ENCODE results near the gene CISD1. TPM values are rescaled to one million over a fixed set of nuclear protein-coding genes. Genes with fewer than 3 reads are reported as not detected.

The CISD1 gene
- polyA plus RNA-seq, 3 donors = 5.4 to 29.4 (median 24.9) TPM

DNA sequence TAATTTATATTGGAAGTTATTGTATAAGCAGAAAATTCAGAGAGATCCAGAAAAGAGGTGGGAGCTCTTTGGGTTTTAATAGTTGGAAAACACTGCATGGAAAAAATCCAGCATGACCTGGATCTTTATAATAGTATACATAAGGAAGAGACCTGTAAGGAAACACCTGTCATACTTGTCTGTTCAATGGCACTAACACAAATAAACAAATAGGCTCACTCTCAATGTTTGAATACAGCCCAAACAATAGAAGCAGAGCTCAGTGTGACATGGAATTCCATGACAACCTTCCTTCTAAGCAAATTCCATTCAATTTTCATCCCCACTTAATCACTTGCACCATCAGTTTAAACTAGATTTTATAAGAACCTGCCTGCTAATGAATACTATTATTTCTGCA lies 31.7 kb downstream of the CISD1 start:
- no peak overlapping the region for H3K4me2 ChIP-seq (replicated peaks; ENCODE audit: extremely low read depth, low read length, poor library complexity, severe bottlenecking)
- peaks cover 3 to 10% (median 7%) of the 10 kb centered on the region in 3 donors for H3K27me3 Mint-ChIP-seq (ENCODE audit: low read depth in 3 of 3)

GRCh38 chr10:58302254-58302653 lies 33.3 kb downstream of the CISD1 start:
- H3K36me3 Mint-ChIP-seq = no peaks in the 10 kb centered on the region
- Histone ChIP-seq H3K4me1 (ENCODE audit: control insufficient read depth in 1 of 2, insufficient read depth in 2 of 2, low read length in 2 of 2) (peaks cover 0 to 4% of the 10 kb centered on the region in 2 donors), H3K79me2 (ENCODE audit: insufficient read depth, low read length) (no peaks in the 10 kb centered on the region), H3K9me3 (replicated peaks in 1 of 2; ENCODE audit: control insufficient read depth in 1 of 2, insufficient read depth in 1 of 2, low read length in 2 of 2) (no peaks in the 10 kb centered on the region), H3K4me2 (replicated peaks; ENCODE audit: extremely low read depth, low read length, poor library complexity, severe bottlenecking) (no peak overlapping the region), H3K9ac (ENCODE audit: insufficient read depth, low read length, poor library complexity, severe bottlenecking) (no peak overlapping the region), H2AFZ (ENCODE audit: insufficient read depth, low read depth, low read length, poor library complexity, severe bottlenecking) (no peak overlapping the region), H3K36me3 (replicated peaks in 1 of 2; ENCODE audit: control insufficient read depth in 1 of 2, insufficient read depth in 2 of 2, low read length in 2 of 2) (no peaks in the 10 kb centered on the region), H3K4me3 (replicated peaks in 1 of 3; ENCODE audit: low read depth in 2 of 3, low read length in 3 of 3) (no peak overlapping the region), H3K27me3 (ENCODE audit: control insufficient read depth in 2 of 2, insufficient read depth in 2 of 2, low read length in 2 of 2) (peaks cover 12 to 19% of the 10 kb centered on the region in 2 donors), H3K27ac (ENCODE audit: low read depth in 1 of 2, low read length in 2 of 2) (no peak overlapping the region), H4K20me1 (ENCODE audit: insufficient read depth, low read length) (no peaks in the 10 kb centered on the region)
- peaks cover 0 to 1% (median 0%) of the 10 kb centered on the region in 7 donors for H3K9me3 Mint-ChIP-seq
- TF ChIP-seq, protein P1, sequence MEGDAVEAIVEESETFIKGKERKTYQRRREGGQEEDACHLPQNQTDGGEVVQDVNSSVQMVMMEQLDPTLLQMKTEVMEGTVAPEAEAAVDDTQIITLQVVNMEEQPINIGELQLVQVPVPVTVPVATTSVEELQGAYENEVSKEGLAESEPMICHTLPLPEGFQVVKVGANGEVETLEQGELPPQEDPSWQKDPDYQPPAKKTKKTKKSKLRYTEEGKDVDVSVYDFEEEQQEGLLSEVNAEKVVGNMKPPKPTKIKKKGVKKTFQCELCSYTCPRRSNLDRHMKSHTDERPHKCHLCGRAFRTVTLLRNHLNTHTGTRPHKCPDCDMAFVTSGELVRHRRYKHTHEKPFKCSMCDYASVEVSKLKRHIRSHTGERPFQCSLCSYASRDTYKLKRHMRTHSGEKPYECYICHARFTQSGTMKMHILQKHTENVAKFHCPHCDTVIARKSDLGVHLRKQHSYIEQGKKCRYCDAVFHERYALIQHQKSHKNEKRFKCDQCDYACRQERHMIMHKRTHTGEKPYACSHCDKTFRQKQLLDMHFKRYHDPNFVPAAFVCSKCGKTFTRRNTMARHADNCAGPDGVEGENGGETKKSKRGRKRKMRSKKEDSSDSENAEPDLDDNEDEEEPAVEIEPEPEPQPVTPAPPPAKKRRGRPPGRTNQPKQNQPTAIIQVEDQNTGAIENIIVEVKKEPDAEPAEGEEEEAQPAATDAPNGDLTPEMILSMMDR (IDR thresholded peaks at IDR 0.05) = no peak
- DNase-seq = no peak
- intact Hi-C loops (cut with micrococcal nuclease) = no loop called here
- no peak overlapping the region for H3K4me3 Mint-ChIP-seq
- peaks cover 5 to 16% (median 10%) of the 10 kb centered on the region in 3 donors for H3K27me3 Mint-ChIP-seq (ENCODE audit: low read depth in 3 of 3)
- WGBS (ENCODE audit: insufficient coverage) = no CpG with 5 or more reads among the region's 2 CpGs
- H3K4me1 Mint-ChIP-seq = peaks cover 10% of the 10 kb centered on the region
- no peak overlapping the region for H3K27ac Mint-ChIP-seq

More for the DNA sequence above, 31.7 kb downstream of the CISD1 start:
- Histone ChIP-seq H3K4me3 (replicated peaks in 1 of 3; ENCODE audit: low read depth in 2 of 3, low read length in 3 of 3) (no peak overlapping the region), H3K27me3 (ENCODE audit: control insufficient read depth in 2 of 2, insufficient read depth in 2 of 2, low read length in 2 of 2) (peaks cover 9 to 13% of the 10 kb centered on the region in 2 donors), H4K20me1 (ENCODE audit: insufficient read depth, low read length) (no peaks in the 10 kb centered on the region), H3K9ac (ENCODE audit: insufficient read depth, low read length, poor library complexity, severe bottlenecking) (no peak overlapping the region), H3K27ac (ENCODE audit: low read depth in 1 of 2, low read length in 2 of 2) (no peak overlapping the region), H3K4me1 (ENCODE audit: control insufficient read depth in 1 of 2, insufficient read depth in 2 of 2, low read length in 2 of 2) (peaks cover 0 to 4% of the 10 kb centered on the region in 2 donors), H3K36me3 (replicated peaks in 1 of 2; ENCODE audit: control insufficient read depth in 1 of 2, insufficient read depth in 2 of 2, low read length in 2 of 2) (no peaks in the 10 kb centered on the region), H3K79me2 (ENCODE audit: insufficient read depth, low read length) (no peaks in the 10 kb centered on the region), H2AFZ (ENCODE audit: insufficient read depth, low read depth, low read length, poor library complexity, severe bottlenecking) (no peak overlapping the region), H3K9me3 (replicated peaks in 1 of 2; ENCODE audit: control insufficient read depth in 1 of 2, insufficient read depth in 1 of 2, low read length in 2 of 2) (no peaks in the 10 kb centered on the region)
- intact Hi-C loops (cut with micrococcal nuclease) = no loop called here
- TF ChIP-seq, protein P1 (IDR thresholded peaks at IDR 0.05) = no peak
- H3K36me3 Mint-ChIP-seq = no peaks in the 10 kb centered on the region
- H3K4me3 Mint-ChIP-seq = no peak overlapping the region
- peaks cover 10% of the 10 kb centered on the region for H3K4me1 Mint-ChIP-seq
- no peak overlapping the region for H3K27ac Mint-ChIP-seq
- H3K9me3 Mint-ChIP-seq = peaks cover 0 to 1% (median 0%) of the 10 kb centered on the region in 7 donors
- DNase-seq = no peak

Data from CD14-positive monocyte (primary cell).